Panc1 (cell line): ENCODE results near the gene EPHA10.

Experiments used
- CTCF ChIP-seq: fragments of 450-650 bp; IDR thresholded peaks from 2 replicates; pipeline ENCODE4 v1.5.1; 2017; ENCODE audit warnings: mild to moderate bottlenecking
- POLR2AphosphoS5 ChIP-seq: IDR thresholded peaks from 2 replicates; pipeline ENCODE4 v1.6.1; 2012; ENCODE audit warnings: mild to moderate bottlenecking, low read depth, low read length, moderate library complexity
- REST ChIP-seq, 2 experiments: IDR thresholded peaks; 2 replicates each; pipeline ENCODE4 v1.6.1; 2011 to 2012; ENCODE audit warnings: low read depth in 2 of 2, control low read depth in 1 of 2, low read length in 1 of 2, mild to moderate bottlenecking in 1 of 2, moderate library complexity in 1 of 2; ENCODE audit not compliant: insufficient read depth in 1 of 2
- SIN3A ChIP-seq: IDR thresholded peaks from 2 replicates; pipeline ENCODE4 v1.6.1; 2012; ENCODE audit warnings: low read depth, mild to moderate bottlenecking, low read length, moderate library complexity, borderline replicate concordance; ENCODE audit not compliant: insufficient read depth
- TCF7L2 ChIP-seq: IDR thresholded peaks from 2 replicates; pipeline ENCODE4 v1.6.1; 2011; ENCODE audit warnings: mild to moderate bottlenecking, low read depth, low read length, inconsistent platforms

GRCh38 chr1:37697737-37698136 lies 67.2 kb downstream of the EPHA10 start:
- TF ChIP-seq CTCF (no peak), REST (IDR thresholded peaks at IDR 0.05; ENCODE audit: insufficient read depth in 1 of 2, low read depth in 2 of 2, low read length in 1 of 2) (no peak), SIN3A (no peak), POLR2AphosphoS5 (no peak), TCF7L2 (no peak)
